Loucy (cell line): ENCODE results near the gene MEP1B.
"Not testable (repeated sequence)": the region's sequence is repeated elsewhere in the genome, so short reads cannot be mapped to it uniquely, and the experiment has no call there.

ENCODE experiments used
- H2AFZ ChIP-seq: fragments of 200-600 bp; sonication (generic); 2 replicates; pipeline ENCODE4 v1.6.0; 2016; ENCODE audit warnings: antibody characterized with exemption, mild to moderate bottlenecking, low read length, moderate library complexity
- H3F3A ChIP-seq: fragments of 200-600 bp; 2 replicates; pipeline ENCODE4 v1.6.0; 2016; ENCODE audit warnings: antibody characterized with exemption, low read depth, mild to moderate bottlenecking
- H3K27me3 ChIP-seq: fragments of 200-600 bp; sonication (generic); 2 replicates; pipeline ENCODE4 v1.6.1; 2014; ENCODE audit warnings: low read length, mild to moderate bottlenecking; ENCODE audit not compliant: insufficient read depth, poor library complexity, severe bottlenecking
- H3K36me3 ChIP-seq: fragments of 200-600 bp; sonication (generic); 2 replicates; pipeline ENCODE4 v1.6.1; 2016; ENCODE audit warnings: low read length; ENCODE audit not compliant: insufficient read depth
- H3K4me1 ChIP-seq: fragments of 200-600 bp; sonication (generic); 2 replicates; pipeline ENCODE4 v1.5.1; 2014; ENCODE audit warnings: low read length, mild to moderate bottlenecking; ENCODE audit not compliant: insufficient read depth, poor library complexity, severe bottlenecking
- H3K4me2 ChIP-seq: fragments of 200-600 bp; sonication (generic); 2 replicates; pipeline ENCODE4 v1.6.0; 2014; ENCODE audit warnings: antibody characterized with exemption, low read length, low read depth, mild to moderate bottlenecking; ENCODE audit not compliant: poor library complexity, severe bottlenecking
- H3K4me3 ChIP-seq: fragments of 200-600 bp; sonication (generic); 2 replicates; pipeline ENCODE4 v1.5.1; 2014; ENCODE audit warnings: low read length, mild to moderate bottlenecking, mixed read lengths; ENCODE audit not compliant: poor library complexity, severe bottlenecking
- H3K79me2 ChIP-seq: fragments of 200-600 bp; sonication (generic); 2 replicates; pipeline ENCODE4 v1.6.1; 2014; ENCODE audit warnings: low read length; ENCODE audit not compliant: insufficient read depth
- H3K9ac ChIP-seq: fragments of 200-600 bp; sonication (generic); 2 replicates; pipeline ENCODE4 v1.6.0; 2014; ENCODE audit warnings: mild to moderate bottlenecking, low read depth, low read length, moderate library complexity; ENCODE audit not compliant: poor library complexity, severe bottlenecking
- H3K9me2 ChIP-seq: fragments of 200-600 bp; sonication (generic); replicated peaks from 2 replicates; pipeline ENCODE4 v1.6.1; 2016; ENCODE audit warnings: low read depth, low read length, mixed read lengths
- H3K9me3 ChIP-seq: fragments of 200-600 bp; sonication (generic); 2 replicates; pipeline ENCODE4 v1.6.1; 2014; ENCODE audit warnings: mild to moderate bottlenecking, antibody characterized with exemption, low read length, low read depth; ENCODE audit not compliant: insufficient read depth
- H4K20me1 ChIP-seq: fragments of 200-600 bp; sonication (generic); 2 replicates; pipeline ENCODE4 v1.6.0; 2014; ENCODE audit warnings: antibody characterized with exemption, low read length, mild to moderate bottlenecking; ENCODE audit not compliant: insufficient read depth, poor library complexity, severe bottlenecking
- CTCF ChIP-seq: fragments of 200-600 bp; sonication (generic); conservative IDR thresholded peaks from 2 replicates; pipeline ENCODE4 v1.5.1; 2014; ENCODE audit warnings: mild to moderate bottlenecking, antibody characterized with exemption, low read length
- EZH2phosphoT487 ChIP-seq: fragments of 200-600 bp; IDR thresholded peaks from 2 replicates; pipeline ENCODE4 v1.6.1; 2018; ENCODE audit warnings: antibody characterized with exemption, mild to moderate bottlenecking, moderate library complexity, borderline replicate concordance

The MEP1B gene

GRCh38 chr18:32216390-32216789 lies 26.6 kb downstream of the MEP1B start:
- TF ChIP-seq EZH2phosphoT487 = no peak
- TF ChIP-seq CTCF = no peak

GRCh38 chr18:32219431-32220018 lies 29.7 kb downstream of the MEP1B start:
- Histone ChIP-seq H3K9me3 (no peaks in the 10 kb centered on the region), H3K36me3 (no peaks in the 10 kb centered on the region), H3K4me2 (no peak overlapping the region), H3K4me3 (no peak overlapping the region), H3K27me3 (no peaks in the 10 kb centered on the region), H3K9ac (no peak overlapping the region), H4K20me1 (no peaks in the 10 kb centered on the region), H3K9me2 (no peaks in the 10 kb centered on the region), H2AFZ (no peak overlapping the region), H3F3A (no peaks in the 10 kb centered on the region), H3K79me2 (no peaks in the 10 kb centered on the region), H3K4me1 (no peaks in the 10 kb centered on the region)
- TF ChIP-seq CTCF = no peak

More at GRCh38 chr18:32216390-32216789, 26.6 kb downstream of the MEP1B start:
- no peak overlapping the region for H3K9ac ChIP-seq
- H3K9me2 ChIP-seq = no peaks in the 10 kb centered on the region
- no peaks in the 10 kb centered on the region for H3K27me3 ChIP-seq
- no peaks in the 10 kb centered on the region for H3F3A ChIP-seq
- H3K36me3 ChIP-seq = no peaks in the 10 kb centered on the region
- no peaks in the 10 kb centered on the region for H3K79me2 ChIP-seq
- no peak overlapping the region for H2AFZ ChIP-seq
- H3K4me1 ChIP-seq = no peaks in the 10 kb centered on the region
- H3K4me2 ChIP-seq = no peak overlapping the region
- no peak overlapping the region for H3K4me3 ChIP-seq
- no peaks in the 10 kb centered on the region for H3K9me3 ChIP-seq
- H4K20me1 ChIP-seq = no peaks in the 10 kb centered on the region

GRCh38 chr18:32233348-32233747 lies 43.5 kb downstream of the MEP1B start:
- not testable (repeated sequence) for H3K27me3 ChIP-seq, H3K9me3 ChIP-seq, H3K4me3 ChIP-seq, H4K20me1 ChIP-seq, H3K9me2 ChIP-seq, H3K4me1 ChIP-seq, H3K9ac ChIP-seq, H3K79me2 ChIP-seq, H3K4me2 ChIP-seq, H3K36me3 ChIP-seq, H2AFZ ChIP-seq, H3F3A ChIP-seq

- H3K36me3 ChIP-seq = no peaks in the 10 kb centered on the region
- no peak for TF ChIP-seq EZH2phosphoT487
- no peak for TF ChIP-seq CTCF
- no peaks in the 10 kb centered on the region for H3F3A ChIP-seq
- H3K9me3 ChIP-seq = no peaks in the 10 kb centered on the region
- H3K9me2 ChIP-seq = no peaks in the 10 kb centered on the region
- no peak overlapping the region for H3K9ac ChIP-seq
- H4K20me1 ChIP-seq = no peaks in the 10 kb centered on the region
- H2AFZ ChIP-seq = no peak overlapping the region
- no peaks in the 10 kb centered on the region for H3K79me2 ChIP-seq
- no peak overlapping the region for H3K4me2 ChIP-seq
- no peak overlapping the region for H3K4me3 ChIP-seq
- H3K27me3 ChIP-seq = no peaks in the 10 kb centered on the region
- no peaks in the 10 kb centered on the region for H3K4me1 ChIP-seq
These were observed 47.2 kb downstream of the MEP1B start for GRCh38 chr18:32237049-32237448.
